Breast epithelium (tissue), 3 donors: Measurements from ENCODE around the gene TEX35.

Source experiments
- CTCF ChIP-seq, 3 donors: fragments of 450-650 bp; IDR thresholded peaks; one replicate each; pipeline ENCODE4 v1.5.1; 2016 to 2017; ENCODE audit warnings: antibody characterized with exemption in 3 of 3, mild to moderate bottlenecking in 3 of 3, moderate library complexity in 3 of 3
- POLR2A ChIP-seq: fragments of 450-650 bp; IDR thresholded peaks from one replicate; pipeline ENCODE4 v1.6.1; 2016; ENCODE audit warnings: antibody characterized with exemption, mild to moderate bottlenecking, moderate library complexity
- POLR2AphosphoS5 ChIP-seq, 3 donors: sonication (generic); formaldehyde crosslinking; IDR thresholded peaks; one replicate each; pipeline ENCODE4 v1.6.1; 2017; ENCODE audit warnings: antibody characterized with exemption in 3 of 3

DNA sequence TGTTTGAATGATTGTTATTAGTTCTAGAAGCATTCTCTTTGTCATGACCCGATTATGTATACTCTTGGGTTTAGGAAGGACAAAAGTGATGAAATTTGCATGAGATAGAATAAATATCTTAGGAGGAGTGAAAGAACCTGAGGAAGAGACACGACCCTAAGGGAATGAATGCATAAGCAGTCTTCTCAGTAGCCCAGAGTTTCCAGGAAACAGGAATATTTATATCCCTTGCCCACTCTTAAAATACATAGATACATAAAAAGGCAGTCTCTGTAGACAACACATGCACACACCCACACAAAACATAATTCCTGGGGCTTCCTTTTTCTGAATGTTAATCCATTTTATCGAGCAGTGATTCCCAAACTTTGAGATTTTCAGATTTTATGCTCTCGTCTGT lies 35.5 kb upstream of the TEX35 start:
- TF ChIP-seq POLR2A, result no peak
- TF ChIP-seq CTCF (IDR thresholded peaks at IDR 0.05), result no peak
- no peak for TF ChIP-seq POLR2AphosphoS5 (IDR thresholded peaks at IDR 0.05)
